SIG-M5 treated with dmso at 0.1 percent for 504 hours (cell line): ENCODE results near the gene USP4.
"Not testable (repeated sequence)": the region's sequence is repeated elsewhere in the genome, so short reads cannot be mapped to it uniquely, and the experiment has no call there.

Experiments used
- DNase-seq: peaks from one replicate; lab custom pipeline; 2025; ENCODE audit not compliant: unreplicated experiment; lab: John Stamatoyannopoulos, UW

Gene USP4

GRCh38 chr3:49255112-49255511 is 84.7 kb downstream of the USP4 start:
- DNase-seq = no peak

GRCh38 chr3:49253512-49253911 is 86.3 kb downstream of the USP4 start:
- DNase-seq = no peak

GRCh38 chr3:49248840-49249227 is 91.0 kb downstream of the USP4 start:
- peak; percentile 95 for DNase-seq

GRCh38 chr3:49244581-49245205 is 95.2 kb downstream of the USP4 start:
- DNase-seq = no peak

DNA sequence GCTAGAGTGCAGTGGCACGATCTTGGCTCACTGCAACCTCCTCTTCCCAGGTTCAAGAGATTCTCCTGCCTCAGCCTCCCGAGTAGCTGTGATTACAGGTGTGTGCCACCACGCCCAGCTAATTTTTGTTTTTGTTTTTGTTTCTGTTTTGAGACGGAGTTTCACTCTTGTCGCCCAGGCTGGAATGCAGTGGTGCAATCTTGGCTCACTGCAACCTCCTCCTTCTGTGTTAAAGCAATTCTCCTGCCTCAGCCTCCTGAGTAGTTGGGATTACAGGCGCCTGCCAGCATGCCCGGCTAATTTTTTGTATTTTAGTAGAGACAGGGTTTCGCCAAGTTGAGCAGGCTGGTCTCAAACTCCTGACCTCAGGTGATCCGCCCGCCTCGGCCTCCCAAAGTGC is 99.8 kb downstream of the USP4 start:
- DNase-seq = not testable (repeated sequence)

- peak; percentile 99 for DNase-seq
These were observed 101.4 kb downstream of the USP4 start for GRCh38 chr3:49238274-49239127.

- no peak for DNase-seq
These were observed 102.5 kb downstream of the USP4 start for GRCh38 chr3:49237344-49237743.

DNA sequence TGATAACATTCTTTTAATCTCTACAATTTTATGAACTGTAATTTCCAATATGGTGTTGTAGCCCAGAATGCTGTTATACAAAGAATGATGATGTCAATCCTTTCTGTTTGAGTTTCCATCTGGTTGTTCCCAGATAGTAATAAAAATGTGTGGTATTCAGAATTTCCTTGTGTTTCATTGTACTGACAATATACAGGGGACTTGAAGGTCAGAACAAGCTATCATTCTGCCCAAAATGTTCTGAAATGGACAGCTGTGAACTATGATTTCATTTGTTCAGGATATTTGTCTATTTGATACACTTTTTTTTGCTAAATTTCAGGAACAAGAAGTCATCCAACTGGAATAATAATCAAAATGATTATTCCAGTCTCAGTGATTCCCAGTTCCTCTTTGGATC is 103.6 kb downstream of the USP4 start:
- DNase-seq = no peak

GRCh38 chr3:49228817-49229216 is 111.0 kb downstream of the USP4 start:
- not testable (repeated sequence) for DNase-seq
